ENCODE data around the gene SPECC1.

- no peak for TF ChIP-seq POLR2A (IDR thresholded peaks at IDR 0.05)
- no peak for TF ChIP-seq POLR2AphosphoS5 (IDR thresholded peaks at IDR 0.05)
- no peak for TF ChIP-seq CTCF (IDR thresholded peaks at IDR 0.05)
- TF ChIP-seq EP300 (IDR thresholded peaks at IDR 0.05), result no peak
Measured at GRCh38 chr17:20264996-20265395, 255.8 kb downstream of the SPECC1 start.

Measured in sigmoid colon (tissue), 4 donors.